NB4 (cell line): Measurements from ENCODE around the gene NRBF2.

Experiments used
- DNase-seq: peaks from one replicate; pipeline ENCODE4 v3.0.0; 2010; ENCODE audit warnings: low read depth
- H3K4me3 ChIP-seq: one replicate; pipeline ENCODE4 v1.5.1; 2011; ENCODE audit warnings: mild to moderate bottlenecking, low read depth, low read length, moderate library complexity
- CTCF ChIP-seq: IDR thresholded peaks from one replicate; pipeline ENCODE4 v1.5.1; 2012; ENCODE audit warnings: low read depth, low read length
- MYC ChIP-seq: IDR thresholded peaks from 2 replicates; pipeline ENCODE4 v1.6.1; 2011; ENCODE audit warnings: low read depth, low read length
- POLR2A ChIP-seq: IDR thresholded peaks from 2 replicates; pipeline ENCODE4 v1.6.1; 2011; ENCODE audit warnings: mild to moderate bottlenecking; ENCODE audit not compliant: insufficient read length; ENCODE audit errors: extremely low read depth
- TF ChIP-seq, protein P1 (sequence below): IDR thresholded peaks from 2 replicates; pipeline ENCODE4 v1.6.1; 2011; ENCODE audit warnings: low read depth, low read length

The NRBF2 gene

GRCh38 chr10:63199716-63200115 is 66.6 kb downstream of the NRBF2 start:
- no peak for DNase-seq
- no peak overlapping the region for H3K4me3 ChIP-seq
- no peak for TF ChIP-seq POLR2A
- no peak for TF ChIP-seq CTCF
- no peak for TF ChIP-seq MYC

GRCh38 chr10:63200431-63200830 is 67.3 kb downstream of the NRBF2 start:
- TF ChIP-seq, protein P1, sequence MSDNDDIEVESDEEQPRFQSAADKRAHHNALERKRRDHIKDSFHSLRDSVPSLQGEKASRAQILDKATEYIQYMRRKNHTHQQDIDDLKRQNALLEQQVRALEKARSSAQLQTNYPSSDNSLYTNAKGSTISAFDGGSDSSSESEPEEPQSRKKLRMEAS = no peak
- TF ChIP-seq MYC (no peak), CTCF (no peak), POLR2A (no peak)
- H3K4me3 ChIP-seq = no peak overlapping the region
- DNase-seq = no peak

DNA sequence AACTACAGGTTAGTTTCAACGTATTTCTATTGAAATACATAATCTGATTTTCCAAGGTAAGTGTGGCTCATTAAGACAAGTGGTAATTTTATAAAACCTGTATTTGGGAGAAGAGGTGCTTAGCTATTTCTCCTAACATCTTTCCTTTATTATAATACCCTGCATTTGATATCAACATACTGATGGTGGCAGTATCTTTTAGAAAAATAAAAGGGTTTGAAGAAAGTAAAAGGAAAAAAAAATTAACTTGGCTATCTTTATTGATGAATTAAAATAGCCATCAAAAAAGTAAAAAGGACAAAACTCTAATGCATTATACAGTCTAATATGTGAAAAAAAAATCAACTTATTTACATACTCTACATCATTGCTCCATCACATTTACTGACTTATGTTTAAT is 68.0 kb downstream of the NRBF2 start:
- TF ChIP-seq POLR2A (no peak), CTCF (no peak), MYC (no peak)
- TF ChIP-seq, protein P1 = no peak
- DNase-seq = no peak
- H3K4me3 ChIP-seq = no peak overlapping the region
